HUES6 (cell line): ENCODE results near the gene WNK1.
"Not testable (repeated sequence)": the region's sequence is repeated elsewhere in the genome, so short reads cannot be mapped to it uniquely, and the experiment has no call there.

Experiments
- H3K27ac ChIP-seq: 2 replicates; pipeline ENCODE4 v1.7.0; 2013; ENCODE audit warnings: low read depth, mild to moderate bottlenecking, low read length, inconsistent platforms
- H3K27me3 ChIP-seq: 2 replicates; pipeline ENCODE4 v1.6.1; 2013; ENCODE audit warnings: low read length; ENCODE audit not compliant: control insufficient read depth, insufficient read depth
- H3K36me3 ChIP-seq: 2 replicates; pipeline ENCODE4 v1.6.1; 2013; ENCODE audit warnings: low read length; ENCODE audit not compliant: control insufficient read depth, insufficient read depth
- H3K4me1 ChIP-seq: 2 replicates; pipeline ENCODE4 v1.6.1; 2013; ENCODE audit warnings: low read length; ENCODE audit not compliant: control insufficient read depth, insufficient read depth
- H3K4me3 ChIP-seq: 2 replicates; pipeline ENCODE4 v1.5.1; 2013; ENCODE audit warnings: low read depth, low read length
- H3K9ac ChIP-seq: one replicate; pipeline ENCODE4 v1.6.1; 2013; ENCODE audit warnings: mild to moderate bottlenecking, low read length
- H3K9me3 ChIP-seq: 2 replicates; pipeline ENCODE4 v1.6.1; 2013; ENCODE audit warnings: low read depth, low read length; ENCODE audit not compliant: control insufficient read depth, insufficient read depth

WNK1 gene

GRCh38 chr12:785706-786105 lies 33.3 kb downstream of the WNK1 start:
- Histone ChIP-seq H3K9me3 (no peaks in the 10 kb centered on the region), H3K4me3 (no peak overlapping the region), H3K27me3 (no peaks in the 10 kb centered on the region), H3K36me3 (no peaks in the 10 kb centered on the region), H3K27ac (no peak overlapping the region), H3K9ac (no peak overlapping the region), H3K4me1 (0 out of 2 replicates have a peak, but pooled peaks cover under 1% of the 10 kb centered on the region)

GRCh38 chr12:788288-788687 lies 35.9 kb downstream of the WNK1 start:
- H3K9ac ChIP-seq = no peak overlapping the region

GRCh38 chr12:788762-789161 lies 36.4 kb downstream of the WNK1 start:
- not testable (repeated sequence) for H3K27ac ChIP-seq, H3K27me3 ChIP-seq, H3K9ac ChIP-seq, H3K9me3 ChIP-seq, H3K36me3 ChIP-seq, H3K4me1 ChIP-seq, H3K4me3 ChIP-seq

More at GRCh38 chr12:788288-788687, 35.9 kb downstream of the WNK1 start:
- H3K9me3 ChIP-seq = no peaks in the 10 kb centered on the region
- no peaks in the 10 kb centered on the region for H3K4me1 ChIP-seq
- no peaks in the 10 kb centered on the region for H3K27me3 ChIP-seq
- no peaks in the 10 kb centered on the region for H3K36me3 ChIP-seq
- no peak overlapping the region for H3K4me3 ChIP-seq
- H3K27ac ChIP-seq = no peak overlapping the region

GRCh38 chr12:789852-790563 lies 37.6 kb downstream of the WNK1 start:
- no peaks in the 10 kb centered on the region for H3K9me3 ChIP-seq
- H3K27ac ChIP-seq = no peak overlapping the region

GRCh38 chr12:790608-791007 lies 38.2 kb downstream of the WNK1 start:
- Histone ChIP-seq H3K9ac (no peak overlapping the region), H3K27ac (no peak overlapping the region), H3K4me1 (no peaks in the 10 kb centered on the region), H3K36me3 (no peaks in the 10 kb centered on the region), H3K4me3 (no peak overlapping the region), H3K27me3 (no peaks in the 10 kb centered on the region), H3K9me3 (no peaks in the 10 kb centered on the region)

More at GRCh38 chr12:789852-790563, 37.6 kb downstream of the WNK1 start:
- H3K9ac ChIP-seq = no peak overlapping the region
- H3K4me1 ChIP-seq = no peaks in the 10 kb centered on the region
- H3K4me3 ChIP-seq = no peak overlapping the region
- no peaks in the 10 kb centered on the region for H3K36me3 ChIP-seq
- H3K27me3 ChIP-seq = no peaks in the 10 kb centered on the region

- Histone ChIP-seq H3K4me1 (no peaks in the 10 kb centered on the region; the same call in 1 of the 2 replicates), H3K27ac (no peak overlapping the region), H3K9ac (no peak overlapping the region), H3K36me3 (no peaks in the 10 kb centered on the region), H3K27me3 (no peaks in the 10 kb centered on the region), H3K9me3 (no peaks in the 10 kb centered on the region), H3K4me3 (no peak overlapping the region)
Observed at GRCh38 chr12:793037-793436, 40.7 kb downstream of the WNK1 start.

- Histone ChIP-seq H3K27ac (no peak overlapping the region), H3K4me3 (no peak overlapping the region), H3K9me3 (no peaks in the 10 kb centered on the region), H3K27me3 (no peaks in the 10 kb centered on the region), H3K36me3 (no peaks in the 10 kb centered on the region), H3K9ac (no peak overlapping the region), H3K4me1 (no peaks in the 10 kb centered on the region; the same call in 1 of the 2 replicates)
Observed at GRCh38 chr12:793711-794110, 41.3 kb downstream of the WNK1 start.

- H3K36me3 ChIP-seq = no peaks in the 10 kb centered on the region
- H3K4me3 ChIP-seq = no peak overlapping the region
- no peak overlapping the region for H3K9ac ChIP-seq
- no peak overlapping the region for H3K27ac ChIP-seq
- H3K9me3 ChIP-seq = no peaks in the 10 kb centered on the region
- H3K4me1 ChIP-seq = no peaks in the 10 kb centered on the region; the same call in 1 of the 2 replicates
- no peaks in the 10 kb centered on the region for H3K27me3 ChIP-seq
Observed at GRCh38 chr12:795305-795704, 42.9 kb downstream of the WNK1 start.

- no peak overlapping the region for H3K27ac ChIP-seq
- H3K4me3 ChIP-seq = no peak overlapping the region
- H3K9ac ChIP-seq = no peak overlapping the region
Observed at GRCh38 chr12:800401-800800, 48.0 kb downstream of the WNK1 start.

GRCh38 chr12:802242-803120 lies 50.1 kb downstream of the WNK1 start:
- Histone ChIP-seq H3K9me3 (no peaks in the 10 kb centered on the region), H3K9ac (no peak overlapping the region), H3K4me1 (peaks cover 4% of the 10 kb centered on the region; the same call in 1 of the 2 replicates), H3K36me3 (no peaks in the 10 kb centered on the region), H3K27me3 (no peaks in the 10 kb centered on the region), H3K27ac (no peak overlapping the region), H3K4me3 (no peak overlapping the region)

More at GRCh38 chr12:800401-800800, 48.0 kb downstream of the WNK1 start:
- H3K27me3 ChIP-seq = no peaks in the 10 kb centered on the region
- H3K36me3 ChIP-seq = no peaks in the 10 kb centered on the region
- no peaks in the 10 kb centered on the region for H3K9me3 ChIP-seq
- peaks cover 4% of the 10 kb centered on the region for H3K4me1 ChIP-seq

GRCh38 chr12:805022-805632 lies 52.7 kb downstream of the WNK1 start:
- H3K9me3 ChIP-seq = no peaks in the 10 kb centered on the region
- H3K36me3 ChIP-seq = no peaks in the 10 kb centered on the region
- H3K27ac ChIP-seq = no peak overlapping the region
- no peaks in the 10 kb centered on the region for H3K27me3 ChIP-seq
- peaks cover 4% of the 10 kb centered on the region; the same call in 1 of the 2 replicates for H3K4me1 ChIP-seq
- H3K9ac ChIP-seq = no peak overlapping the region
- no peak overlapping the region for H3K4me3 ChIP-seq
